Right renal cortex interstitium (tissue), 3 donors: Measurements from ENCODE around the gene RASSF7. TPM values are rescaled to one million over a fixed set of nuclear protein-coding genes. Genes with fewer than 3 reads are reported as not detected.
"Not testable (repeated sequence)": the region's sequence is repeated elsewhere in the genome, so short reads cannot be mapped to it uniquely, and the experiment has no call there.

ENCODE experiments used
- DNase-seq, 3 donors: peaks; one replicate each; pipeline ENCODE4 v3.0.0-alpha.2; 2013; ENCODE audit warnings: low read depth in 3 of 3, low spot score in 2 of 3
- polyA plus RNA-seq, 3 donors: library from polyadenylated mRNA; unstranded; fragments of 120-200 nt; gene quantifications; one replicate each; pipeline ENCODE4 v1.2.1, GENCODE V29; 2013; ENCODE audit not compliant: insufficient read length in 3 of 3

The RASSF7 gene
- 10 to 100 TPM; 33.3 to 42.0 (median 37.5) TPM for polyA plus RNA-seq

GRCh38 chr11:560305-561147, at the start of gene RASSF7, which contains the start of gene LMNTD2:
Gene RASSF7, plus strand, starts transcription at chr11:560970. Its CDS starts 799 bp downstream, at chr11:561769.
Gene LMNTD2, minus strand, starts transcription at chr11:560738. Its CDS starts 22 bp downstream, at chr11:560716.
- peak in 2 of 3 donors; percentile 67 to 80 for DNase-seq

- no peak for DNase-seq
These were observed 47.8 kb upstream of the RASSF7 start for GRCh38 chr11:512761-513595.

GRCh38 chr11:514606-515005, 46.2 kb upstream of the RASSF7 start:
- no peak for DNase-seq

GRCh38 chr11:515131-515530, 45.6 kb upstream of the RASSF7 start:
- no peak for DNase-seq

- DNase-seq: no peak
These were observed 44.4 kb upstream of the RASSF7 start for GRCh38 chr11:516400-516799.

GRCh38 chr11:516918-517685, 43.7 kb upstream of the RASSF7 start:
- not testable (repeated sequence) for DNase-seq

GRCh38 chr11:518463-519202, 42.1 kb upstream of the RASSF7 start:
- DNase-seq: no peak

GRCh38 chr11:520428-521176, 40.2 kb upstream of the RASSF7 start:
- DNase-seq: no peak

- DNase-seq: no peak
These were observed 39.5 kb upstream of the RASSF7 start for GRCh38 chr11:521177-521688.

- DNase-seq: no peak
These were observed 34.6 kb upstream of the RASSF7 start for GRCh38 chr11:526192-526591.

GRCh38 chr11:528166-528814, 32.5 kb upstream of the RASSF7 start:
- no peak for DNase-seq

GRCh38 chr11:528815-529727, 31.7 kb upstream of the RASSF7 start:
- DNase-seq: no peak

GRCh38 chr11:529728-530411, 30.9 kb upstream of the RASSF7 start:
- no peak for DNase-seq

- DNase-seq: no peak
These were observed 29.6 kb upstream of the RASSF7 start for GRCh38 chr11:530960-531831.

- DNase-seq: no peak
These were observed 28.7 kb upstream of the RASSF7 start for GRCh38 chr11:531919-532526.
